Lower leg skin (tissue), 3 donors: ENCODE data around the gene NDUFA1.

Experiments
- CTCF ChIP-seq, 3 donors: fragments of 450-650 bp; IDR thresholded peaks; one replicate each; pipeline ENCODE4 v1.5.1; 2016; ENCODE audit warnings: antibody characterized with exemption in 3 of 3, mild to moderate bottlenecking in 3 of 3, moderate library complexity in 2 of 3
- POLR2A ChIP-seq, 2 donors: fragments of 450-650 bp; IDR thresholded peaks; one replicate each; pipeline ENCODE4 v1.6.1; 2016 to 2017; ENCODE audit warnings: antibody characterized with exemption in 2 of 2, mild to moderate bottlenecking in 1 of 2, moderate library complexity in 1 of 2

DNA sequence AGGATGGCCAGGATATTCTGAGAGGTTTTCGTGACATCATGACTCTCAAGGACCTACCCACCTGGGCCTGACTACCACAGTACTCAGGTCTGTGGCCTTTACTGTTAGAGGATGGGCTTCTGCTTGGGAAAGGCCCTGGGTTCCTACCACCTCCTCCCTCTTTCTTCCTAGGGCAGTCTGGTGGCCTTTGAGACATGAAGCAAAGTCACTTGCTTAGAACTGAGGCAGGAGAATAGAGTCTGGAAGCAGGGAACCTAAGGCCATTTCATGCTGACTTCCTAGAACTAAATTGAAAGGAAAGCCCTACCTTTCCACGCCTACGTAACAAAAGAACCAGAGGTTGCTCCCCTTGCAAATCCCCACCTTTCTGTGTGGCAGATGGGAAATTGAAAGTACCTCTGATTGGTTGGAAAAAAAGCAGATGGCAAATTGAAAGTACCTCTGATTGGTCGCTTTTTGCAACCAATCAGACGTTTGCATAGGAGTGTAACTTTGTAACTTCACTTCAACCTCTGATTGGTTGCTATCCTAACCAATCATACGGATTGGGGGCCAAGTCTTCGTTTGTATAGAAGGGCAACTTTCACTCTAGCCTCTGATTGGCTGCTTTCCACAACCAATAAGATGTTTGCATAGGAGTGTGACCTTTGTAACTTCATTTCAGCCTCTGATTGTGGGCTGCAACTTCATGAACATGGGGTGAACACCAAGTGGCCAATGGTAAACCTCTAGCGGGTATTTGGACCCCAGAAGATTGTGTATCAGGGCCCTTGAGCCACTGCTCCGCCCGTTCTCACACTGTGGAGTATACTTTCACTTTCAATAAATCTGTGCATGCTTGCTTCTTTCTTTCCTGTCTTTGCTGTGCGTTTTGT is 14.2 kb downstream of the NDUFA1 start:
- TF ChIP-seq CTCF (IDR thresholded peaks at IDR 0.05) (no peak), POLR2A (IDR thresholded peaks at IDR 0.05) (no peak)
